H1 (cell line): ENCODE results near the gene COBLL1. TPM values are rescaled to one million over a fixed set of nuclear protein-coding genes. Genes with fewer than 3 reads are reported as not detected.

Source experiments
- CTCF ChIA-PET: fragments of 300-600 bp; sonication (Branson Sonifier 250); formaldehyde crosslinking; loops from one replicate; lab custom pipeline; 2021; ENCODE audit not compliant: partially characterized antibody; lab: Charles Lee
- POLR2A ChIA-PET: fragments of 300-600 bp; sonication (Branson Sonifier 250); formaldehyde crosslinking; loops from one replicate; lab custom pipeline; 2021; ENCODE audit warnings: inconsistent platforms; ENCODE audit not compliant: partially characterized antibody; lab: Charles Lee
- DNase-seq, 2 experiments: peaks; one replicate each; pipeline versions ENCODE4 v3.0.0 to v3.0.0-alpha.2; 2010 to 2022; ENCODE audit warnings: low spot score in 2 of 2, low read depth in 1 of 2, mixed read lengths in 1 of 2
- FAIRE-seq: peaks from 2 replicates; lab custom pipeline; 2011; peaks lifted over from hg19 to GRCh38; lab: Jason Lieb, UNC
- H2AFZ ChIP-seq: 2 replicates; pipeline ENCODE4 v1.8.1; 2012; ENCODE audit warnings: low read length, inconsistent platforms
- H2AK5ac ChIP-seq: 2 replicates; pipeline ENCODE4 v1.6.1; 2013; ENCODE audit warnings: low read depth, low read length
- H2BK120ac ChIP-seq: replicated peaks from 2 replicates; pipeline ENCODE3; 2013; ENCODE audit warnings: low read depth, low read length, inconsistent platforms
- H2BK12ac ChIP-seq: 2 replicates; pipeline ENCODE4 v1.6.1; 2013; ENCODE audit warnings: low read depth, low read length
- H2BK15ac ChIP-seq: 2 replicates; pipeline ENCODE4 v1.6.1; 2013; ENCODE audit warnings: low read length
- H2BK20ac ChIP-seq: 2 replicates; pipeline ENCODE4 v1.6.1; 2013; ENCODE audit warnings: low read length
- H2BK5ac ChIP-seq: 2 replicates; pipeline ENCODE4 v1.6.1; 2013; ENCODE audit warnings: low read depth, low read length
- H3K14ac ChIP-seq: 2 replicates; pipeline ENCODE4 v1.6.1; 2013; ENCODE audit warnings: inconsistent platforms; ENCODE audit not compliant: insufficient read length
- H3K18ac ChIP-seq: 2 replicates; pipeline ENCODE4 v1.6.1; 2013; ENCODE audit warnings: low read length; ENCODE audit errors: extremely low read depth
- H3K23ac ChIP-seq: 2 replicates; pipeline ENCODE4 v1.6.1; 2013; ENCODE audit warnings: inconsistent platforms; ENCODE audit not compliant: insufficient read length
- H3K23me2 ChIP-seq: 2 replicates; pipeline ENCODE4 v1.6.1; 2013; ENCODE audit warnings: low read depth, low read length
- H3K27ac ChIP-seq: 2 replicates; pipeline ENCODE4 v1.6.1; 2011; ENCODE audit warnings: low read depth, low read length, inconsistent platforms
- H3K27me3 ChIP-seq, 4 experiments: replicated peaks in 1 of 4; 1 replicate in 1 of 4; 2 replicates in 3 of 4; pipeline versions ENCODE4 v1.6.1 to v1.8.1; 2011 to 2013; ENCODE audit warnings: low read length in 3 of 4, mild to moderate bottlenecking in 3 of 4, inconsistent platforms in 2 of 4, mixed read lengths in 2 of 4, moderate library complexity in 1 of 4; ENCODE audit not compliant: control insufficient read depth in 3 of 4, insufficient read depth in 3 of 4; ENCODE audit errors: extremely low read depth in 1 of 4
- H3K36me3 ChIP-seq, 4 experiments: 2 replicates each; pipeline versions ENCODE4 v1.6.1 to v1.8.1; 2011 to 2013; ENCODE audit warnings: mild to moderate bottlenecking in 4 of 4, low read length in 3 of 4, moderate library complexity in 2 of 4, control low read depth in 1 of 4, inconsistent platforms in 1 of 4; ENCODE audit not compliant: insufficient read depth in 4 of 4, control insufficient read depth in 2 of 4
- H3K4ac ChIP-seq: replicated peaks from 2 replicates; pipeline ENCODE3; 2013; ENCODE audit warnings: low read length, low read depth, mixed read lengths, inconsistent platforms; ENCODE audit not compliant: insufficient read length
- H3K4me1 ChIP-seq, 4 experiments: replicated peaks in 1 of 4; 1 replicate in 1 of 4; 2 replicates in 3 of 4; pipeline versions ENCODE4 v1.6.1 to v1.8.1; 2011 to 2013; ENCODE audit warnings: low read length in 3 of 4, inconsistent platforms in 2 of 4, mixed read lengths in 1 of 4; ENCODE audit not compliant: insufficient read depth in 4 of 4, control insufficient read depth in 3 of 4
- H3K4me2 ChIP-seq, 2 experiments: 2 replicates each; pipeline versions ENCODE4 v1.6.1 to v1.8.1; 2011 to 2013; ENCODE audit warnings: low read depth in 2 of 2, low read length in 2 of 2, control low read depth in 1 of 2, inconsistent platforms in 1 of 2, mild to moderate bottlenecking in 1 of 2; ENCODE audit not compliant: insufficient read depth in 1 of 2
- H3K4me3 ChIP-seq, 4 experiments: fragments of 200-600, 300-600 bp in 1 of 4; sonication (generic), shearing (Covaris generic), sonication (Bioruptor Twin) in 1 of 4; 2 replicates each; pipeline versions ENCODE4 v1.5.1 to v1.8.1; 2011 to 2016; ENCODE audit warnings: low read length in 4 of 4, low read depth in 3 of 4, control low read depth in 2 of 4, inconsistent platforms in 2 of 4, mild to moderate bottlenecking in 2 of 4, mixed read lengths in 1 of 4, moderate library complexity in 1 of 4; ENCODE audit not compliant: insufficient read depth in 2 of 4; ENCODE audit errors: extremely low read depth in 1 of 4
- H3K56ac ChIP-seq: replicated peaks from 2 replicates; pipeline ENCODE3; 2013; ENCODE audit warnings: low read depth, mild to moderate bottlenecking, mixed read lengths, low read length, inconsistent platforms; ENCODE audit not compliant: insufficient read length
- H3K79me1 ChIP-seq: 2 replicates; pipeline ENCODE4 v1.6.1; 2013; ENCODE audit warnings: low read depth, low read length, control low read depth
- H3K79me2 ChIP-seq, 2 experiments: 2 replicates each; pipeline versions ENCODE4 v1.6.1 to v1.8.1; 2012 to 2013; ENCODE audit warnings: low read length in 2 of 2, mild to moderate bottlenecking in 2 of 2, inconsistent platforms in 1 of 2; ENCODE audit not compliant: insufficient read depth in 2 of 2, control insufficient read depth in 1 of 2
- H3K9ac ChIP-seq, 4 experiments: replicated peaks in 1 of 4; 1 replicate in 1 of 4; 2 replicates in 3 of 4; pipeline versions ENCODE4 v1.6.1 to v1.8.1; 2011 to 2013; ENCODE audit warnings: low read depth in 3 of 4, low read length in 3 of 4, control low read depth in 2 of 4, mild to moderate bottlenecking in 2 of 4, moderate library complexity in 2 of 4, inconsistent platforms in 1 of 4; ENCODE audit errors: extremely low read depth in 1 of 4
- H3K9me3 ChIP-seq, 2 experiments: 2 replicates each; pipeline versions ENCODE4 v1.6.1 to v1.8.1; 2012 to 2013; ENCODE audit warnings: mild to moderate bottlenecking in 2 of 2, moderate library complexity in 2 of 2, control low read depth in 1 of 2, inconsistent platforms in 1 of 2, low read depth in 1 of 2, low read length in 1 of 2, mixed read lengths in 1 of 2; ENCODE audit not compliant: insufficient read depth in 2 of 2
- H4K20me1 ChIP-seq, 2 experiments: replicated peaks in 1 of 2; 2 replicates each; pipeline versions ENCODE3 to v1.8.1; 2011 to 2013; ENCODE audit warnings: inconsistent platforms in 2 of 2, low read length in 2 of 2, mild to moderate bottlenecking in 1 of 2; ENCODE audit not compliant: insufficient read depth in 2 of 2, control insufficient read depth in 1 of 2
- H4K5ac ChIP-seq: 2 replicates; pipeline ENCODE4 v1.6.1; 2013; ENCODE audit warnings: low read length, low read depth, mixed read lengths, inconsistent platforms; ENCODE audit not compliant: insufficient read length
- H4K8ac ChIP-seq: 2 replicates; pipeline ENCODE4 v1.8.0; 2013; ENCODE audit warnings: mild to moderate bottlenecking, moderate library complexity, low read length, inconsistent platforms; ENCODE audit not compliant: insufficient read depth; ENCODE audit errors: extremely low read depth
- H4K91ac ChIP-seq: replicated peaks from 2 replicates; pipeline ENCODE3; 2013; ENCODE audit warnings: low read length, mixed read lengths, inconsistent platforms; ENCODE audit not compliant: insufficient read length
- SP1 ChIP-seq: IDR thresholded peaks from 2 replicates; pipeline ENCODE4 v1.6.1; 2011; ENCODE audit warnings: low read depth, low read length
- WGBS, 2 experiments: shearing (Covaris generic) in 1 of 2; methylation state at CpG; one replicate each; pipeline versions ENCODE4 v1.1.6 to v1.1.7; 2013 to 2015; ENCODE audit warnings: low lambda C conversion rate in 2 of 2, mixed read lengths in 2 of 2, inconsistent platforms in 1 of 2, low coverage in 1 of 2, missing lambda C conversion rate in 1 of 2; ENCODE audit not compliant: insufficient replicate concordance in 2 of 2, insufficient coverage in 1 of 2, insufficient read length in 1 of 2; ENCODE audit errors: extremely low coverage in 1 of 2, missing lambda C conversion rate in 1 of 2; 5-methylcytosine and 5-hydroxymethylcytosine counted together
- polyA plus RNA-seq, 7 experiments: library from polyadenylated mRNA; depleted of rRNA in 3 of 7; stranded (reverse) in 5 of 7; unstranded in 2 of 7; fragments of >200 nt in 5 of 7; fragments of 200-250 nt in 2 of 7; gene quantifications; 1 replicate in 5 of 7; 2 replicates in 1 of 7; 4 replicates in 1 of 7; pipeline versions ENCODE4 v1.2.1 to v1.2.3, GENCODE V29; 2011 to 2013; ENCODE audit warnings: missing spikeins in 2 of 7, mixed read lengths in 2 of 7
- total RNA-seq: library from RNA; stranded (reverse); fragmentation: NEBNext Ultra II Directional; extraction: Animal tissue kit (Norgen Biotek cat#: 25700); gene quantifications from 2 replicates; pipeline ENCODE4 v1.2.1, GENCODE V29; 2021
- TF ChIP-seq, protein P1 (sequence below): IDR thresholded peaks from 2 replicates; pipeline ENCODE4 v1.6.1; 2011; ENCODE audit warnings: low read length, improper control_type of control experiment

Gene COBLL1
- total and polyA plus RNA-seq, 2 of the 8 experiments (the other 6 are each of a cell fraction or from before 2014, with no cell fraction given), result 2.2 to 6.2 TPM

- no peak overlapping the region for H2AFZ ChIP-seq
- peak; percentile 45 for FAIRE-seq
- no peak overlapping the region for H2BK5ac ChIP-seq
- H4K20me1 ChIP-seq, result no peaks in the 10 kb centered on the region
- no peak overlapping the region for H2BK15ac ChIP-seq
- H3K79me2 ChIP-seq, result no peaks in the 10 kb centered on the region
- H2BK20ac ChIP-seq, result no peak overlapping the region
- H3K14ac ChIP-seq, result no peak overlapping the region
- no peak overlapping the region for H3K4ac ChIP-seq
- no peak overlapping the region; a peak in 1 of 4 replicates for H3K4me2 ChIP-seq
- WGBS, 2 experiments, result 57% methylated on average over 1 of the region's 1 CpG; no CpG with 5 or more reads in 1 of the 2 experiments
- POLR2A ChIA-PET, result interaction anchor here (1.3 kb wide), 1 partner anchor 30 kb away, joined by 4 read pairs; the partner anchor contains the start of gene GRB14
- no peak overlapping the region for H2BK120ac ChIP-seq
- no peak overlapping the region for H3K27ac ChIP-seq
- H3K23me2 ChIP-seq, result no peaks in the 10 kb centered on the region; the same call in 1 of the 2 replicates
- no peak for TF ChIP-seq SP1
- TF ChIP-seq, protein P1, sequence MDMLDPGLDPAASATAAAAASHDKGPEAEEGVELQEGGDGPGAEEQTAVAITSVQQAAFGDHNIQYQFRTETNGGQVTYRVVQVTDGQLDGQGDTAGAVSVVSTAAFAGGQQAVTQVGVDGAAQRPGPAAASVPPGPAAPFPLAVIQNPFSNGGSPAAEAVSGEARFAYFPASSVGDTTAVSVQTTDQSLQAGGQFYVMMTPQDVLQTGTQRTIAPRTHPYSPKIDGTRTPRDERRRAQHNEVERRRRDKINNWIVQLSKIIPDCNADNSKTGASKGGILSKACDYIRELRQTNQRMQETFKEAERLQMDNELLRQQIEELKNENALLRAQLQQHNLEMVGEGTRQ, result no peak
- peak in 1 of 2 experiments; percentile 2 for DNase-seq
- CTCF ChIA-PET, result interaction anchor here (0.7 to 1.9 kb wide), 6 partner anchors 8 to 47 kb away, joined by 3 to 7 read pairs (median 4); partner anchors contain the start of gene GRB14
- H3K23ac ChIP-seq, result no peak overlapping the region
- H3K36me3 ChIP-seq, result peaks cover 0 to 3% (median 0%) of the 10 kb centered on the region in 4 experiments; a peak in 2 of 8 replicates
- H3K9ac ChIP-seq, result no peak overlapping the region
- H3K9me3 ChIP-seq, result peaks cover 7 to 11% of the 10 kb centered on the region in 2 experiments; a peak in 3 of 4 replicates
- H3K56ac ChIP-seq, result no peak overlapping the region
- peaks cover 0 to 7% (median 1%) of the 10 kb centered on the region in 4 experiments; a peak in 2 of 7 replicates for H3K27me3 ChIP-seq
- H2BK12ac ChIP-seq, result no peak overlapping the region
- peaks cover 0 to 6% (median 0%) of the 10 kb centered on the region in 4 experiments; a peak in 2 of 7 replicates for H3K4me1 ChIP-seq
- H4K5ac ChIP-seq, result no peak overlapping the region
- no peaks in the 10 kb centered on the region for H3K79me1 ChIP-seq
- no peak overlapping the region for H4K8ac ChIP-seq
- H2AK5ac ChIP-seq, result no peak overlapping the region
- H3K4me3 ChIP-seq, result no peak overlapping the region
- no peak overlapping the region for H4K91ac ChIP-seq
- H3K18ac ChIP-seq, result no peak overlapping the region
These were observed 190.3 kb downstream of the COBLL1 start for GRCh38 chr2:164651361-164651760.
